ENCODE data around the gene HEG1. TPM values are rescaled to one million over a fixed set of nuclear protein-coding genes. Genes with fewer than 3 reads are reported as not detected.
A peak's percentile ranks its signal among the peaks of the same experiment; 100 is the strongest.

The HEG1 gene
- polyA plus RNA-seq, 3 donors, result 0.28 to 4.2 (median 0.69) TPM

DNA sequence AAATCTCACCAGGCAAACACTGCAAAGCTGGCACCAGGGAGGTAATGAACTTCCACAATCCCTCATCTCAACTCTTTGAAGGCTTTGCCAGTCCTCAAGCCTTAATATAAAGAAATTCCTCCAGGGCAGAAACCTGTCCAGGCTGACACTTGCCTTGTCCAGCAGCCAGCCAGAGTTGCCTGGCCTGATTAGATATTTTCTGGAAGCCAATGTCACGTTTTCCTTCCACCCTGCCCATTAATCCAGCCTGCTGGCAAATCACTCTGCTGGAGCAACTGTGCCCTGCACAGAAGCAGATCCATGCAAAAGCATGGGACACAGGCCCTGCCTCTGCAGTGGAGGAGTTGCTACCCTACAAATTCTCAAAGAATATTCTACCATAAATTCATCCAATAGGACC lies 56.5 kb downstream of the HEG1 start:
- H3K27ac ChIP-seq (ENCODE audit: low read depth in 1 of 2, low read length in 2 of 2), result no peak overlapping the region
- peaks cover 35% of the 10 kb centered on the region in 2 donors for H3K36me3 Mint-ChIP-seq
- no peak overlapping the region for H3K9ac ChIP-seq (ENCODE audit: insufficient read depth, low read length, poor library complexity, severe bottlenecking)
- TF ChIP-seq, protein P1, sequence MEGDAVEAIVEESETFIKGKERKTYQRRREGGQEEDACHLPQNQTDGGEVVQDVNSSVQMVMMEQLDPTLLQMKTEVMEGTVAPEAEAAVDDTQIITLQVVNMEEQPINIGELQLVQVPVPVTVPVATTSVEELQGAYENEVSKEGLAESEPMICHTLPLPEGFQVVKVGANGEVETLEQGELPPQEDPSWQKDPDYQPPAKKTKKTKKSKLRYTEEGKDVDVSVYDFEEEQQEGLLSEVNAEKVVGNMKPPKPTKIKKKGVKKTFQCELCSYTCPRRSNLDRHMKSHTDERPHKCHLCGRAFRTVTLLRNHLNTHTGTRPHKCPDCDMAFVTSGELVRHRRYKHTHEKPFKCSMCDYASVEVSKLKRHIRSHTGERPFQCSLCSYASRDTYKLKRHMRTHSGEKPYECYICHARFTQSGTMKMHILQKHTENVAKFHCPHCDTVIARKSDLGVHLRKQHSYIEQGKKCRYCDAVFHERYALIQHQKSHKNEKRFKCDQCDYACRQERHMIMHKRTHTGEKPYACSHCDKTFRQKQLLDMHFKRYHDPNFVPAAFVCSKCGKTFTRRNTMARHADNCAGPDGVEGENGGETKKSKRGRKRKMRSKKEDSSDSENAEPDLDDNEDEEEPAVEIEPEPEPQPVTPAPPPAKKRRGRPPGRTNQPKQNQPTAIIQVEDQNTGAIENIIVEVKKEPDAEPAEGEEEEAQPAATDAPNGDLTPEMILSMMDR (IDR thresholded peaks at IDR 0.05), result no peak
- no peaks in the 10 kb centered on the region for H3K27me3 ChIP-seq (ENCODE audit: control insufficient read depth in 2 of 2, insufficient read depth in 2 of 2, low read length in 2 of 2)
- H3K9me3 Mint-ChIP-seq, result no peaks in the 10 kb centered on the region
- peaks cover 0 to 3% (median 0%) of the 10 kb centered on the region in 3 donors for H3K27me3 Mint-ChIP-seq (ENCODE audit: low read depth in 3 of 3)
- intact Hi-C loops (cut with micrococcal nuclease), result loop anchor here in 1 of 2 donors (5.0 kb wide), 1 partner anchor 438 kb away; no protein-coding TSS in a partner anchor
- H3K27ac Mint-ChIP-seq, result peak overlapping the region in 1 of 7 donors; percentile 19
- 100% methylated on average over 1 of the region's 1 CpG for WGBS (ENCODE audit: insufficient coverage)
- no peak overlapping the region for H2AFZ ChIP-seq (ENCODE audit: insufficient read depth, low read depth, low read length, poor library complexity, severe bottlenecking)
- H3K4me1 Mint-ChIP-seq, result peaks cover 13% of the 10 kb centered on the region
- H3K79me2 ChIP-seq (ENCODE audit: insufficient read depth, low read length), result no peaks in the 10 kb centered on the region
- H3K4me3 Mint-ChIP-seq, result no peak overlapping the region
- H3K9me3 ChIP-seq (replicated peaks in 1 of 2; ENCODE audit: control insufficient read depth in 1 of 2, insufficient read depth in 1 of 2, low read length in 2 of 2), result no peaks in the 10 kb centered on the region
- peaks cover 0 to 44% of the 10 kb centered on the region in 2 donors for H3K36me3 ChIP-seq (replicated peaks in 1 of 2; ENCODE audit: control insufficient read depth in 1 of 2, insufficient read depth in 2 of 2, low read length in 2 of 2)
- peaks cover 7 to 11% of the 10 kb centered on the region in 2 donors for H3K4me1 ChIP-seq (ENCODE audit: control insufficient read depth in 1 of 2, insufficient read depth in 2 of 2, low read length in 2 of 2)
- H3K4me2 ChIP-seq (replicated peaks; ENCODE audit: extremely low read depth, low read length, poor library complexity, severe bottlenecking), result no peak overlapping the region
- no peak for DNase-seq
- H3K4me3 ChIP-seq (replicated peaks in 1 of 3; ENCODE audit: low read depth in 2 of 3, low read length in 3 of 3), result no peak overlapping the region
- no peaks in the 10 kb centered on the region for H4K20me1 ChIP-seq (ENCODE audit: insufficient read depth, low read length)

DNA sequence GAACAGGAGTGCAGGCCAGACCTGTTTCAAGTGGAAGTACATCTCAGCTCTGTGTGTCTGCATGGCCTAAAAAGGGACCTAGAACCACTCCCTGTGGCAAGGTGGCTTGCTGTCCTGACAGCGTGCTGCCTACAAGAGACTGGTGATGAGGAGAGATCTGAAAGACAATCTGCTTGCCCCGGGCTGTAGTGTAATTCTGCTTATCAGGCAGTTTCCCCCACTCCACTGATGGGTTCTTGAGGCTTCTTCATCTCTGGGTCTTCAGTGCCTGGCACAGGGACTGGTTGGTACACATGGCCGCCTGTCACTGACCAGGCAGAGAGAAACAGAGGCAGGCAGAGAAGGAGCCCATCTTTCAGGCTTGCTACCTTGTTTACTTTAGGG lies 57.6 kb downstream of the HEG1 start:
- H3K27me3 Mint-ChIP-seq (ENCODE audit: low read depth in 3 of 3), result peaks cover 0 to 6% (median 0%) of the 10 kb centered on the region in 3 donors
- intact Hi-C loops (cut with micrococcal nuclease), result loop anchor here in 1 of 2 donors (5.0 kb wide), 1 partner anchor 439 kb away; no protein-coding TSS in a partner anchor
- H3K9me3 Mint-ChIP-seq, result no peaks in the 10 kb centered on the region
- H3K4me3 ChIP-seq (replicated peaks in 1 of 3; ENCODE audit: low read depth in 2 of 3, low read length in 3 of 3), result no peak overlapping the region
- H3K27me3 ChIP-seq (ENCODE audit: control insufficient read depth in 2 of 2, insufficient read depth in 2 of 2, low read length in 2 of 2), result no peaks in the 10 kb centered on the region
- H3K4me3 Mint-ChIP-seq, result no peak overlapping the region
- no peak overlapping the region for H3K27ac ChIP-seq (ENCODE audit: low read depth in 1 of 2, low read length in 2 of 2)
- H3K9ac ChIP-seq (ENCODE audit: insufficient read depth, low read length, poor library complexity, severe bottlenecking), result no peak overlapping the region
- TF ChIP-seq, protein P1 (IDR thresholded peaks at IDR 0.05), result no peak
- 100% methylated on average over 2 of the region's 3 CpGs for WGBS (ENCODE audit: insufficient coverage)
- no peaks in the 10 kb centered on the region for H3K9me3 ChIP-seq (replicated peaks in 1 of 2; ENCODE audit: control insufficient read depth in 1 of 2, insufficient read depth in 1 of 2, low read length in 2 of 2)
- H2AFZ ChIP-seq (ENCODE audit: insufficient read depth, low read depth, low read length, poor library complexity, severe bottlenecking), result no peak overlapping the region
- H3K4me2 ChIP-seq (replicated peaks; ENCODE audit: extremely low read depth, low read length, poor library complexity, severe bottlenecking), result no peak overlapping the region
- peaks cover 7 to 11% of the 10 kb centered on the region in 2 donors for H3K4me1 ChIP-seq (ENCODE audit: control insufficient read depth in 1 of 2, insufficient read depth in 2 of 2, low read length in 2 of 2)
- peaks cover 33 to 39% of the 10 kb centered on the region in 2 donors for H3K36me3 Mint-ChIP-seq
- H4K20me1 ChIP-seq (ENCODE audit: insufficient read depth, low read length), result no peaks in the 10 kb centered on the region
- H3K27ac Mint-ChIP-seq, result no peak overlapping the region
- no peak for DNase-seq
- peaks cover 13% of the 10 kb centered on the region for H3K4me1 Mint-ChIP-seq
- H3K36me3 ChIP-seq (replicated peaks in 1 of 2; ENCODE audit: control insufficient read depth in 1 of 2, insufficient read depth in 2 of 2, low read length in 2 of 2), result peaks cover 0 to 33% of the 10 kb centered on the region in 2 donors
- no peaks in the 10 kb centered on the region for H3K79me2 ChIP-seq (ENCODE audit: insufficient read depth, low read length)

Data from CD14-positive monocyte (primary cell).